Activated naive CD8-positive, alpha-beta T cell (primary cell): ENCODE data around the gene EVI5.
"Not testable (repeated sequence)": the region's sequence is repeated elsewhere in the genome, so short reads cannot be mapped to it uniquely, and the experiment has no call there.

ENCODE experiments used
- H3K27ac Mint-ChIP-seq: one replicate; pipeline ENCODE4 v1.8.0; 2021; ENCODE audit warnings: mixed read lengths
- H3K27me3 Mint-ChIP-seq: one replicate; pipeline ENCODE4 v1.8.0; 2021; ENCODE audit warnings: mixed read lengths
- H3K36me3 Mint-ChIP-seq: one replicate; pipeline ENCODE4 v1.8.0; 2021; ENCODE audit warnings: mixed read lengths
- H3K4me1 Mint-ChIP-seq: one replicate; pipeline ENCODE4 v1.8.0; 2021; ENCODE audit warnings: low read depth, mixed read lengths
- H3K4me3 Mint-ChIP-seq: one replicate; pipeline ENCODE4 v1.8.0; 2021; ENCODE audit warnings: mild to moderate bottlenecking, mixed read lengths
- H3K9me3 Mint-ChIP-seq: one replicate; pipeline ENCODE4 v1.8.0; 2021; ENCODE audit warnings: low read depth, mixed read lengths

Gene EVI5

DNA sequence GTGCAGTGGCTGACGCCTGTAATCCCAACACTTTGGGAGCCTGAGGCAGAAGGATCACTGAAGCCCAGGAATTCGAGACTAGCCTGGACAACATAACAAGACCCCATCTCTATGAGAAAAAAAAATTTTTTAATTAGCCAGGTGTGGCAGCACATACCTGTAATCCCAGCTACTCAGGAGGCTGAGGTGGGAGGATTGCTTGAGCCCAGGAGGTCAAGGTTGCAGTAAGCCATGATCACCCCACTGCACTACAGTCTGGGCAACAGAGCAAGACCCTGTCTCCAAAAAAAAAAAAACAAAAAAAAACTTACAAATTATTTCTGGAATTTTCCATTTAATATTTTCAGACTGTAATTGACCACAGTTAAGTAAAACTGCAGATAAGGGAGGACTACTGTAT is 11.2 kb downstream of the EVI5 start:
- not testable (repeated sequence) for H3K9me3 Mint-ChIP-seq, H3K27ac Mint-ChIP-seq, H3K36me3 Mint-ChIP-seq, H3K4me1 Mint-ChIP-seq, H3K4me3 Mint-ChIP-seq
- H3K27me3 Mint-ChIP-seq = peaks cover 36% of the 10 kb centered on the region

DNA sequence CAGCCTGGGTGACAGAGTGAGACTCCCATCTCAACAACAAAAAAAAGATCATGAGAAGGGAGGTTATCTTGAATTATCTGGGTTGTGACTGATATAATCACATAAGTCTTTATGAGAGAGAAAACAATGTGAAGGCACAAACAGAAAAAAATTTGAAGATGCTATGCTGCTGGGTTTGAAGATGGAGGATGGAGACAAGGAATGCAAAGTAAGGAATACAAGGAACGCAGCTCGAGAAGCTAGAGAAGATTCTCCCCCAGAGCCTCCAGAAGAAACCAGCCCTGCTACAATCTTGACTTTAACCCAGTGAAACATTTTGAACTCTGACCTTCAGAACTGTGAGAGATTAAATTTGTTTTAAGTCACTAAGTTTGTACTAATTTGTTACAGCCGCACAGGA is 15.1 kb downstream of the EVI5 start:
- Mint-ChIP-seq H3K4me1 (no peaks in the 10 kb centered on the region), H3K27me3 (peaks cover 22% of the 10 kb centered on the region)

DNA sequence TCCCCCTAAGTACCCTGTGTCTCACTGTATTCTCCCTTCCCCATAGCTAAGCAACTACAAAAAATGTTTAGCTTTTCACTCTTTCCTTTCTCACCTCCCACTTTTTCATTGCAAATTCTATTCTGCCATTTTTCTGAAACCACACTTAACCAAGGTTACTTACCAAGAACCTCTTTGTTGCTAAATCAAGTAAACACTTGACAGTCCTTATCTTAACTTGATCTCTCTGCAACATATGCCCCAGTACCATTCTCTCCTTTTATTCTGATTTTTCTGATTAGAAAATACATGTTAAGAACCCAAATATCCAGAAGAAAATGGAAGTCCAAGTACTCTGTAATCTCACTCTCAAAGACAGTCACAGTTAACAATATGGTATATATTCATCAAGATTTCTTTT is 16.0 kb downstream of the EVI5 start:
- Mint-ChIP-seq H3K4me1 (no peaks in the 10 kb centered on the region), H3K36me3 (peaks cover 10% of the 10 kb centered on the region), H3K9me3 (peaks cover 5% of the 10 kb centered on the region), H3K4me3 (no peak overlapping the region), H3K27ac (no peak overlapping the region), H3K27me3 (peaks cover 15% of the 10 kb centered on the region)

More for the DNA sequence above, 15.1 kb downstream of the EVI5 start:
- Mint-ChIP-seq H3K9me3 (peaks cover 5% of the 10 kb centered on the region), H3K4me3 (no peak overlapping the region), H3K27ac (no peak overlapping the region), H3K36me3 (peaks cover 10% of the 10 kb centered on the region)

DNA sequence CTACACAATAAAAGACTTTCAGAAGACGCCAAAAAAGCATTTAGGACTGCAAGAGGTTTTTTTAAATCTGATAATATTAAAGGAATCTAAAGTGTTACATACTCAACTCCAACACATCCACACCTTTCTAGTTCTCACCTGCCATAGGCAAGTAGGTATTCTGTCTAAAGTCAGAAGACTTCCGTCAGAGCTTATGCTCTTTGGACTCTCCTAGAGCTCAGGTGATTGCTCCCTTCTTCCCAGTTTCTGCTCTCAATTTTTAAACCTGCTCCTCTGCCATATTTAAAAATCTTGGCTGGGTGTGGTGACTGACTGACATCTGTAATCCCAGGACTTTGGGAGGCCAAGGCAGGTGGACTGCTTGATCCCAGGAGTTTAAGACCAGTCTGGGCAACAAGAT is 16.6 kb downstream of the EVI5 start:
- Mint-ChIP-seq H3K4me3 (no peak overlapping the region), H3K36me3 (peaks cover 10% of the 10 kb centered on the region)

DNA sequence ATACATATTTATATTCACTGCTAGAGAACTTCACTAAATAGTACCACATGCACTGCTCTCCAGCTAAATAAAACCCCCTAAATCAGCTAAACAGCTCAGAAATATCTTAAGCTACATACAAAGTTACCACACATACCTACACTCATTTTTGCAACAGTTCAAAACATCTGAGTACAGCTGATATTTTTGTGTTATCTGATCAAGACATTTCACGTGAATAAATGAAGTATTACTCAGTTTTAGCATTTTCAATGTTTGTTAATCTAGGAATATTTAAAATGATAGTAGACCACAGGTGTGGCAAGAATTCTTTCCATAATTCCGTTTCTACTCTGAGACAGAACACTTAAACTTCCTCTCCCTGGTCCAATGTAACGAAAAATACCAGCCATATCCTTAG is 20.8 kb downstream of the EVI5 start:
- peaks cover 7% of the 10 kb centered on the region for H3K36me3 Mint-ChIP-seq
- peaks cover 5% of the 10 kb centered on the region for H3K9me3 Mint-ChIP-seq
- H3K27me3 Mint-ChIP-seq = peaks cover 3% of the 10 kb centered on the region
- no peak overlapping the region for H3K27ac Mint-ChIP-seq
- H3K4me1 Mint-ChIP-seq = no peaks in the 10 kb centered on the region
- H3K4me3 Mint-ChIP-seq = no peak overlapping the region

More for the DNA sequence above, 16.6 kb downstream of the EVI5 start:
- no peak overlapping the region for H3K27ac Mint-ChIP-seq
- peaks cover 5% of the 10 kb centered on the region for H3K9me3 Mint-ChIP-seq
- no peaks in the 10 kb centered on the region for H3K4me1 Mint-ChIP-seq
- peaks cover 13% of the 10 kb centered on the region for H3K27me3 Mint-ChIP-seq

- Mint-ChIP-seq H3K4me1 (no peaks in the 10 kb centered on the region), H3K9me3 (no peaks in the 10 kb centered on the region), H3K36me3 (peaks cover 4% of the 10 kb centered on the region)
These were observed 22.6 kb downstream of the EVI5 start for GRCh38 chr1:92762355-92762754.

DNA sequence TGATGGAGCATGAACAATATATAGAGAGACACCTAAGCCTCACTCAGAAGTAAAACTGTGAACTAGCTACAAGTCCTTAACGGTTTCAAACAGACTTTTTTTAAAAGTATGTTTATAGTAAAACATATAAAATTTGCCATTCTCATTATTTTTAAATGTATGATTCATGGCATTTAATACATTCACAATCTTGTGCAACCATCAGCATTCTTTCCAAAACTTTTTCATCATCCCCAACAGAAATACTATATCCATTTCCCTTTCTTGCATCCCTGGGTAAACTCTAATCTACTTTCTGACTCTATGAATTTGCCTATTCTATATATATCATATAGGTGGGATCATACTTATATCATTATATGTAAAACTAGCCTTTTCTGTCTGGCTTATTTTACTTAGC is 25.5 kb downstream of the EVI5 start:
- Mint-ChIP-seq H3K9me3 (no peaks in the 10 kb centered on the region), H3K27me3 (no peaks in the 10 kb centered on the region), H3K36me3 (no peaks in the 10 kb centered on the region), H3K4me1 (no peaks in the 10 kb centered on the region), H3K4me3 (no peak overlapping the region), H3K27ac (no peak overlapping the region)

More at GRCh38 chr1:92762355-92762754, 22.6 kb downstream of the EVI5 start:
- H3K4me3 Mint-ChIP-seq = no peak overlapping the region
- no peak overlapping the region for H3K27ac Mint-ChIP-seq
- no peaks in the 10 kb centered on the region for H3K27me3 Mint-ChIP-seq

DNA sequence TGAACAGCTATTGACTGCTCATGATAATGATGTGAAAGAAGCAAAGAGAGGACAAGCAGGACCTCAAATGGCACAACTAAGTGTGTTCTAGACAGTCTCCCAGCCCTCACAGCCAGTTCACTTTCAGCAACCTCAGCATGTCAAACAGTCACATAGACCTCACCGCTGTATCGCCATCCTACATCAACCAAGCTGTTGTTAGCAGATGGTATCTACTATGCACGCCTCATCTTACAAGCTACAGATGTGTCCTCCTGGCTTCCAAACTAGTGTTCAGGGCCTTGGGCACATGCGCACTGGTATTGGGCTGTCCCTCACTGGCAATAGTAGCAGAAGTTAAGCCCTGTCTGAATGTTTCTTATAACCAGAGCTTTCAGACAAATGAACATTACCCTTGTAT is 28.4 kb downstream of the EVI5 start:
- no peaks in the 10 kb centered on the region for H3K27me3 Mint-ChIP-seq
- no peaks in the 10 kb centered on the region for H3K36me3 Mint-ChIP-seq
- H3K9me3 Mint-ChIP-seq = no peaks in the 10 kb centered on the region
- H3K4me3 Mint-ChIP-seq = no peak overlapping the region
- no peak overlapping the region for H3K27ac Mint-ChIP-seq
- H3K4me1 Mint-ChIP-seq = no peaks in the 10 kb centered on the region

- Mint-ChIP-seq H3K9me3 (no peaks in the 10 kb centered on the region), H3K27ac (no peak overlapping the region), H3K4me3 (no peak overlapping the region), H3K36me3 (no peaks in the 10 kb centered on the region), H3K4me1 (no peaks in the 10 kb centered on the region), H3K27me3 (no peaks in the 10 kb centered on the region)
These were observed 29.1 kb downstream of the EVI5 start for GRCh38 chr1:92755541-92756461.

DNA sequence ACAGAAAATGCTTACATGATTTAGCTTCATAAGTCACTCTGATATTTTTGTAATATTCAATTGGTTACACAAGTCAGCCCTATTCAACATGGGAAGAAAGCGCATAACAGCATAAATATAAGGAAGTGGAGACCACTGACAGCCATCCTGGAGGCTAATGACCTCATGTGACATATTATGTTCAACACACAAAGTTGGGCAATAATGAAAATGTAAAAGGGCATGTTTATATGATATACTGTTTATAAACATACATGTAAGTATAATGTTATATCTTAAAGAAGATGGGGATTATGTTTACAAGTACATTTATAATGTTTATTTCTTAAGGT is 30.2 kb downstream of the EVI5 start:
- Mint-ChIP-seq H3K4me3 (no peak overlapping the region), H3K9me3 (no peaks in the 10 kb centered on the region), H3K36me3 (no peaks in the 10 kb centered on the region), H3K27me3 (no peaks in the 10 kb centered on the region), H3K27ac (no peak overlapping the region), H3K4me1 (no peaks in the 10 kb centered on the region)

DNA sequence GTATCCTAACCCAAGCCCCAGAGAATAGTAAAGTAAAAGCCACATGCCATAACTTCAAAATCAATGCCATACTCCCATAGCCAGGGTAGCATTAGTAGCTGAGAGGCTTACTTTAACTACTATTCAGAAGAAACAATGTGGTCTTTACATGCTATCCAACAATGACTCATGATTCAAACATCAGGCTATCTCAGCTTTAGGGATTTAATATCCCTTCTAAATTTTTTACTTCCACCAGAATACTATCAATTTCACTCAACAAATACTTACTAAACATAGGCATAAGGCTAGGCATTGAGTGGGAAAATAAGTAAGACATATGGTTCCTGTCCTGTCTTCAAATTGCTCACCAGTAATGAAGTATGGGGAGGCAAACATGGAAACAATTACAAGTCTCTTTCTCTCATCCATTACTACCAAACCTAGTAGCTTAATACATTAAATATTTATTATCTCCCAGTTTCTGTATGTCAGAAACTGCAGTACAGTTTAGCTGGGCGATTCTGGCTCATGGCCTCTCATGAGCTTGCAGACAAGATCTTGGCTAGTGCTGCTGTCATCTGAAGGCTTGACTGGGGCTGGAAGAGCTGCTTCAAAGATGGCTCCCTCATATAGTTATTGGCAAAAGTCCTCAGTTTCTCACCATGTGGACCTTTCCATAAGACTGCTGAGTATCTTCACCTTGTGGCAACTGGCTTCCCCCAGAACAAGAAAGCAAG is 30.7 kb downstream of the EVI5 start:
- Mint-ChIP-seq H3K4me3 (no peak overlapping the region), H3K4me1 (no peaks in the 10 kb centered on the region), H3K36me3 (no peaks in the 10 kb centered on the region), H3K9me3 (no peaks in the 10 kb centered on the region), H3K27ac (no peak overlapping the region), H3K27me3 (no peaks in the 10 kb centered on the region)

- Mint-ChIP-seq H3K4me3 (no peak overlapping the region), H3K4me1 (no peaks in the 10 kb centered on the region), H3K27ac (no peak overlapping the region), H3K27me3 (no peaks in the 10 kb centered on the region), H3K9me3 (no peaks in the 10 kb centered on the region), H3K36me3 (no peaks in the 10 kb centered on the region)
These were observed 32.2 kb downstream of the EVI5 start for GRCh38 chr1:92752719-92753118.

GRCh38 chr1:92749024-92749634 is 35.8 kb downstream of the EVI5 start:
- Mint-ChIP-seq H3K4me1 (no peaks in the 10 kb centered on the region), H3K4me3 (no peak overlapping the region), H3K27me3 (no peaks in the 10 kb centered on the region), H3K36me3 (no peaks in the 10 kb centered on the region), H3K27ac (no peak overlapping the region), H3K9me3 (no peaks in the 10 kb centered on the region)

- H3K4me3 Mint-ChIP-seq = no peak overlapping the region
- H3K27ac Mint-ChIP-seq = no peak overlapping the region
- no peaks in the 10 kb centered on the region for H3K4me1 Mint-ChIP-seq
- H3K36me3 Mint-ChIP-seq = no peaks in the 10 kb centered on the region
- no peaks in the 10 kb centered on the region for H3K9me3 Mint-ChIP-seq
- no peaks in the 10 kb centered on the region for H3K27me3 Mint-ChIP-seq
These were observed 36.8 kb downstream of the EVI5 start for GRCh38 chr1:92748138-92748537.

DNA sequence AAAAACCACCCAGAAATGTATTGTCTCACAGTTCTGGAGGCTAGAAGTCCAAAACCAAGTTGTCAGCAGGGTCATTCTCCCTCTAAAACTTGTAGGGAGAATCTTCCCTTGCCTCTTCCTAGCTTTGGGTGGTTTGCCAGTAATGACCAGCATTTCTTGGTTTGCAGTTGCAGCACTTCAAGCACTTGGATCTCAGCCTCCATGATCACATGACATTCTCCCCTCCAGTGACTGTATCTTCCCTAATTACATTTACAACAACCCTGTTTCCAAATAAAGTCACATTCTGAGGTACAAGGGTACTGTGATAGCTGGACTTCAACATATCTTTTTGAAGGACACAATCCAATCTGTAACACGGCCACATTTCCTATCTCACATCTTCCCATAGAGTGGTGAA is 37.2 kb downstream of the EVI5 start:
- Mint-ChIP-seq H3K4me3 (no peak overlapping the region), H3K9me3 (no peaks in the 10 kb centered on the region), H3K27me3 (no peaks in the 10 kb centered on the region), H3K27ac (no peak overlapping the region), H3K36me3 (no peaks in the 10 kb centered on the region), H3K4me1 (no peaks in the 10 kb centered on the region)
